Hepatocyte (in vitro differentiated cells): ENCODE data around the gene DPYSL3. TPM values are rescaled to one million over a fixed set of nuclear protein-coding genes. Genes with fewer than 3 reads are reported as not detected.

ENCODE experiments used
- DNase-seq: peaks from one replicate; pipeline ENCODE4 v3.0.0-alpha.2; 2016; ENCODE audit warnings: low spot score
- H2AFZ ChIP-seq: fragments of 200-600 bp; sonication (generic); 2 replicates; pipeline ENCODE4 v1.6.0; 2016; ENCODE audit warnings: antibody characterized with exemption, mild to moderate bottlenecking
- H3K27ac ChIP-seq: fragments of 200-600 bp; sonication (generic); 2 replicates; pipeline ENCODE4 v1.5.1; 2016; ENCODE audit warnings: mild to moderate bottlenecking
- H3K27me3 ChIP-seq: fragments of 200-600 bp; sonication (generic); 2 replicates; pipeline ENCODE4 v1.6.1; 2016
- H3K36me3 ChIP-seq: fragments of 200-600 bp; sonication (generic); replicated peaks from 2 replicates; pipeline ENCODE4 v1.5.1; 2016; ENCODE audit warnings: low read depth; ENCODE audit not compliant: insufficient read depth
- H3K4me1 ChIP-seq: fragments of 200-600 bp; sonication (generic); 2 replicates; pipeline ENCODE4 v1.5.1; 2016; ENCODE audit warnings: mild to moderate bottlenecking, moderate library complexity; ENCODE audit not compliant: insufficient read depth
- H3K4me2 ChIP-seq: fragments of 200-600 bp; sonication (generic); 2 replicates; pipeline ENCODE4 v1.6.0; 2016
- H3K4me3 ChIP-seq: fragments of 200-600 bp; sonication (generic); 2 replicates; pipeline ENCODE4 v1.5.1; 2016; ENCODE audit warnings: mild to moderate bottlenecking
- H3K79me2 ChIP-seq: fragments of 200-600 bp; sonication (generic); 2 replicates; pipeline ENCODE4 v1.6.0; 2017; ENCODE audit warnings: mild to moderate bottlenecking
- H3K9me2 ChIP-seq: fragments of 200-600 bp; sonication (generic); replicated peaks from 2 replicates; pipeline ENCODE4 v1.6.0; 2017; ENCODE audit warnings: mild to moderate bottlenecking; ENCODE audit not compliant: insufficient read depth
- H3K9me3 ChIP-seq: fragments of 200-600 bp; sonication (generic); 2 replicates; pipeline ENCODE4 v1.5.1; 2016; ENCODE audit warnings: low read depth, mild to moderate bottlenecking
- H4K20me1 ChIP-seq: fragments of 200-600 bp; sonication (generic); 2 replicates; pipeline ENCODE4 v1.6.0; 2016; ENCODE audit warnings: mild to moderate bottlenecking; ENCODE audit not compliant: insufficient read depth, poor library complexity, severe bottlenecking
- CTCF ChIP-seq: fragments of 200-600 bp; sonication (generic); IDR thresholded peaks from 2 replicates; pipeline ENCODE4 v1.5.1; 2016; ENCODE audit warnings: antibody characterized with exemption, mild to moderate bottlenecking; ENCODE audit not compliant: poor library complexity
- EZH2 ChIP-seq: fragments of 200-600 bp; sonication (generic); IDR thresholded peaks from 2 replicates; pipeline ENCODE4 v1.6.1; 2016; ENCODE audit warnings: antibody characterized with exemption, mild to moderate bottlenecking, borderline replicate concordance
- EZH2phosphoT487 ChIP-seq: fragments of 200-600 bp; sonication (generic); IDR thresholded peaks from one replicate; pipeline ENCODE4 v1.6.1; 2018; ENCODE audit warnings: antibody characterized with exemption, mild to moderate bottlenecking, low read depth, moderate library complexity; ENCODE audit not compliant: unreplicated experiment, severe bottlenecking
- WGBS: methylation state at CpG from one replicate; pipeline ENCODE4 v1.1.6; 2016; ENCODE audit warnings: low lambda C conversion rate; ENCODE audit errors: missing lambda C conversion rate; 5-methylcytosine and 5-hydroxymethylcytosine counted together
- polyA plus RNA-seq: library from polyadenylated mRNA; unstranded; fragments of >200 nt; fragmentation: Nextera tagmentation; extraction: Ambion mirVana; gene quantifications from 2 replicates; pipeline ENCODE4 v1.2.1, GENCODE V29; 2016
- total RNA-seq: library from RNA; depleted of rRNA; stranded (reverse); fragments of >200 nt; gene quantifications from 2 replicates; pipeline ENCODE4 v1.2.3, GENCODE V29; 2014

The DPYSL3 gene
- total and polyA plus RNA-seq, 2 experiments from 2014 or later = 35.7 to 78.0 TPM

- Histone ChIP-seq H3K36me3 (no peaks in the 10 kb centered on the region), H3K27me3 (no peaks in the 10 kb centered on the region), H3K4me3 (no peak overlapping the region), H3K27ac (peak overlapping the region; percentile 89), H2AFZ (no peak overlapping the region), H3K4me1 (peaks cover 18% of the 10 kb centered on the region), H3K9me2 (no peaks in the 10 kb centered on the region), H3K79me2 (peaks cover 24% of the 10 kb centered on the region), H3K4me2 (peak overlapping the region; percentile 35), H4K20me1 (no peaks in the 10 kb centered on the region), H3K9me3 (no peaks in the 10 kb centered on the region)
- 55% methylated on average over 1 of the region's 1 CpG for WGBS
- TF ChIP-seq EZH2phosphoT487 = no peak
- DNase-seq = no peak
Measured at GRCh38 chr5:147455822-147456450, 53.9 kb downstream of the DPYSL3 start.

GRCh38 chr5:147454996-147455677, 54.7 kb downstream of the DPYSL3 start:
- Histone ChIP-seq H3K9me3 (no peaks in the 10 kb centered on the region), H3K36me3 (no peaks in the 10 kb centered on the region), H3K79me2 (peaks cover 32% of the 10 kb centered on the region), H3K4me2 (peak overlapping the region; percentile 86), H3K27ac (peak overlapping the region; percentile 89), H3K9me2 (no peaks in the 10 kb centered on the region), H2AFZ (no peak overlapping the region), H3K4me3 (no peak overlapping the region), H3K27me3 (no peaks in the 10 kb centered on the region), H4K20me1 (peaks cover under 1% of the 10 kb centered on the region), H3K4me1 (peaks cover 18% of the 10 kb centered on the region)
- 69% methylated on average over 10 of the region's 10 CpGs for WGBS
- TF ChIP-seq EZH2 (no peak), CTCF (no peak), EZH2phosphoT487 (no peak)
- no peak for DNase-seq

GRCh38 chr5:147453875-147454814, 55.7 kb downstream of the DPYSL3 start:
- TF ChIP-seq CTCF (peak; percentile 99), EZH2 (no peak), EZH2phosphoT487 (no peak)
- Histone ChIP-seq H3K79me2 (peaks cover 42% of the 10 kb centered on the region), H2AFZ (peak overlapping the region; percentile 71), H3K9me2 (no peaks in the 10 kb centered on the region), H3K27ac (peak overlapping the region; percentile 89), H3K36me3 (no peaks in the 10 kb centered on the region), H3K4me1 (peaks cover 23% of the 10 kb centered on the region), H3K27me3 (no peaks in the 10 kb centered on the region), H3K9me3 (no peaks in the 10 kb centered on the region), H4K20me1 (peaks cover 3% of the 10 kb centered on the region), H3K4me3 (peak overlapping the region; percentile 90), H3K4me2 (peak overlapping the region; percentile 86)
- peak; percentile 95 for DNase-seq
- 3% methylated on average over 43 of the region's 54 CpGs for WGBS
